Sciatic nerve (tissue), 2 donors: ENCODE measurements around the gene SLC38A9. TPM values are rescaled to one million over a fixed set of nuclear protein-coding genes. Genes with fewer than 3 reads are reported as not detected.
"Not testable (repeated sequence)": the region's sequence is repeated elsewhere in the genome, so short reads cannot be mapped to it uniquely, and the experiment has no call there.

Experiments
- ATAC-seq: fragments of 200-7000 bp; cut with Tn5 transposase; one replicate; pipeline ENCODE4 v1.9.1; 2020; ENCODE audit warnings: mild to moderate bottlenecking, moderate library complexity
- DNase-seq: peaks from one replicate; pipeline ENCODE4 v3.0.0-alpha.2; 2020; ENCODE audit warnings: low spot score
- intact Hi-C: fragments of 100-400 bp; cut with DNase I; formaldehyde crosslinking; loops from one replicate; pipeline ENCODE4 v1.14.2; 2022
- total RNA-seq: library from RNA; stranded (reverse); fragmentation: NEBNext Ultra II Directional; extraction: Animal tissue kit (Norgen Biotek cat#: 25700); gene quantifications from one replicate; pipeline ENCODE4 v1.2.1, GENCODE V29; 2021
- donor health status: DM: no; HTN: no; CAD: no.
- donor health status: DM: no; HTN: no; CAD: no.

The SLC38A9 gene
- total RNA-seq, 1 donor from 2014 or later: 29.2 TPM

DNA sequence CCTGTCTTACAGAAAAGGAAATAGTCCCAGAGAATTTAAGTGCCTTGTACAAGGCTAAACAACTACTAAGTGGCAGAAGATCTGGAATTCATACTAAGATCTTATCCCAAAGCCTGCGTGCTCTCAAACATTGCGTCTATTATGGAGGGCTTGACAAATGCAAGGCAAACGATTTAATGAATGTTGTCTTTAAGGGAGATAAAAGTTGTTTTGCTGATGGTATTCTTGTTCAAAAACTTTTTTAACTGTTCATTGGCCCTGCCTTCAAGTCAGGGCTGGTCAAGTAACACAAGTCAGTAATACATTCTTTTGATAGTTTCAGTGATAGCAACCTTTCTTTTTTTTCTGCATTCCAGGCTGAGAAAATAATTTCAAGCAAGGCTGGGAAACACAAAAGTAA lies 1.7 kb upstream of the SLC38A9 start:
- DNase-seq (no peak), ATAC-seq (no peak)
- intact Hi-C loops: no loop called here

DNA sequence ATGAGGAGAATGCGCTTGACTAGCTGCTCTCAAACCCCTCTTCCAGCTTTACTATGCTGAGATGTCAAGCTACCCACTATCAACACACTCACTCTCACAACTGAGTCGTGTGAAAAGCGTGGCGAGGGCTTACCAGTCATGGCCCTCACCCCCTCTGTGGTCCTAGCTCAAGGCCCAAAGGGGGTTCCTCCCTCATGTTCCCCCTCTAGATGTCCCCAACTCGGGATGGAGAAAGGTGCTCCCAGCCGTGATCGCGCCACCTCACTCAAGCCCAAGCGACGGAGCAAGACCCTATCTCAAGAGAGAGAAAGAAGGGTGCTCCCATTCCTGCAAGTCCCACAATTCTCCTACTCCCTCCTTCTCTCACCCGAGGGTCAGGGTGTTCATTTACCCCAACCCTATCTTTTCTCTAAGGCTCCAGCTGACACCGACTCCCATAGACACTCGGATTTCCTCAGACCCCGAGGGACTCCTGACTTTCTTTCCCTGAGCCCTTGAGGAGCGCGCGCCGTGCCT lies 559 bp downstream of the SLC38A9 start:
- DNase-seq: no peak
- intact Hi-C loops: no loop called here
- ATAC-seq: peak; percentile 2

DNA sequence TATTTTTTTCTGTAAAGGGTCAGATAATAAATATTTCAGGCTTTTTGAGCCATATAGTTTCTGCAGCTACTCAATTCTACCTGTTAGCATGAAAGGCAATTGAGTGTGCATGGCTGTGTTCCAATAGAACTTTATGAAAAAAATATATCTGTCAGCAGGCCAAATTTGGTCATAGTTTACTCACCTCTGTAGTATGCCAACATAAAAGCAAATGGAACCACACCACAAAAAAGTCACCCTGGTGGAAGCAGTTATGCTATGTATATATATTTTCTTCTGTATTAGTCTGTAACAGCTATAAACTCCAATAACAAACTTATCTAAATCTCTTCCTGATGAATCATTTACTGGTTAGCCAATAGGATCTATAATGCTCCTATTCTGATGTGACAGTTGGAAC lies 3.4 kb downstream of the SLC38A9 start:
- intact Hi-C loops: no loop called here
- DNase-seq: no peak
- no peak for ATAC-seq

DNA sequence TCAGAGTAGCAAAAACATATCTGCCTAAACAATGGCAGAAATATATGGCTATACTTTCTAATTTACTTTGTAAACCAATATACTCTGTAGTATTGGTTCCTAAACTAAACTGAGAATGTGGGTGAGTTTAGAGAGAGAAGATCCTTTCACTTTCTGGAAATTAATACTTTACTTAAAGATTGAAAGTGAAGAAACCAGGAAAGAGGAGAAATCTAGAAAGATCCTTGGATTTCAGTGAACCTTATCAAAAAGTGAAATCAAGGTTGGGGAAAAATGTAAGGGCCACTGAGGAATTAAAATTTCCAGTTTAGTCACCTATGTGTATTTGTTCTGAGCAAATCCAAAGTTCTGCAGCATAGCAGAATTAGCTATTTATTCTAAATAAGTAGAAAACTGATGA lies 5.9 kb downstream of the SLC38A9 start:
- intact Hi-C loops: no loop called here
- DNase-seq: no peak
- ATAC-seq: no peak

DNA sequence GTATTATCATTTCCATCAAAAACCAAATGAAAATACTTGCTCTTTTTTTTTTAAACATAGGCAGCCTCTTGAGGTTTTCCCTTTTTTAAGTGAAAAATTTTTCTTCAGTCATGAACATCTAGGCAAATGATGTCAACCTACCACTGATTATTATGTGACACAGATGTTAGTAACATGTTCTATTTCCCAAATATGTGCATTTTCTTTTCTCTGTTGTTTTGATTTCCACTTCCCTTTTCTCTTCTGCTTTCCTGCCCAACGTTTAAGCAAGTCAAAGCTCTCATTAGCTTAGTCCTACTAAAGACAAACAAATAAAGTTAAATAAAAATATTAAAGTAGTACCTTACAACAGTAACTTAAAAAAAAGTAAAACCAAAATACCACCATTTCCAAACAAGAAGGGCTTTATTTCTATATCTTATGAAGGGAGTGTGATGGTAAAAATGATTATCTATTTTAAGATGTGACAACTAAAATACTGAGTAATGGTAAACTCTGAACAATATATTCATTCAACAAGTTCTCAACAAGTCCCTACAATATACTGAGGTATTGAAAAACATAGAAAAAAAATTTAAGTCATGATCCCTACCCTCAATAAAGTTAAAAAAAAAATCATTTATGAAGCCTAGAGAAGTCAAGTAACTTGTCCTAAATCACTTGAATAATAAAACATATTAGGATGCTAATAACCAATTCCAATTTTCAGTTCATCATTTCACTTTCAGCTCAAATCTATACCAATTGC lies 9.4 kb downstream of the SLC38A9 start:
- ATAC-seq: no peak
- intact Hi-C loops: no loop called here

DNA sequence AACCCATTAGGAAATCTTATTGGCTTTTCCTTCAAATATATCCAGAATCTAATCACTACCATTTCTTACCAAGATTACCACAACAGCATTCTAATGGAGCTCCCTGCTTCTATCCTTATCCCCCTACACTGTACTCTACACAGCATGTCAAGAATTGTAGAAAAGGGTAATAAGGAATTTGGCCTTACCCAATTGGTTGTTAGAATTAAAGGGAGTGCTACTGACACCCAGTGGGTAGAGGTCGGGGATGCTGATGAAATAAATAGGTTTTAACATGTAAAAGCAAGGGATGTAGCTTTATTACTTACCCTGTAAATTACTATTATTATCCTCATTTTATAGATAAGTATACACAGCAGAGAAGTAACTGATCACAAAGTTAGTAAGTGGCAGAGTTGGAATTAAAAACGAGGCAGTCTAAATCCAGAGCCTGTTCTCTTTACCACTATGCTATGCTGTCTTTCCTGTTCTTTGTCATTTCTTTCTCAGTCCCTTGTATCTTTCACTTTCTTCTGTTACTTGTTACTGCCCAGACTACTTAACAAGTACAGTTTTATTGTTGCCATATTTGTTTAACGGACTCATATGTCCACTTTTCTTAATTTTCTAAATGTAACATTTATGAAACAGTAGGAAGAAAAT lies 10.5 kb downstream of the SLC38A9 start:
- intact Hi-C loops: no loop called here
- DNase-seq (no peak), ATAC-seq (no peak)

More for the DNA sequence above, 9.4 kb downstream of the SLC38A9 start:
- no peak for DNase-seq

DNA sequence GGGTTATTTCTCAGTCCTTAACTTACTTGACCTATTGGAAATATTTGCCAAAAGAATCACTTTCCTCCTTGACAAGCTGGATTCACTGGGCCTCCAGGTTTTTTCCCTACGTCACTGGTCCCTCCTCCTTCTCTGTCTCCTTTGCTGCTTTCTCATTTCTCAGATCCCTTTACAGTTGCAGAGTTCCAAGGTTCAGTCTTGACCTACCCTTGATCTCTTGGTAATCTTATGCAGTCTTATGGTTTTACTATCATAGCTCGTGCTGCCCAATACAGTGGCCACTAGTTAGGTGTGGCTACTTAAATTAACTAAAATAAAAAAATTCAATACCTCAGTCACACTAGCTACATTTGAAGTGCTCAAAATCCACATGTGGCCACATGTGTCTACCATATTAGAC lies 11.4 kb downstream of the SLC38A9 start:
- no peak for ATAC-seq
- DNase-seq: no peak
- intact Hi-C loops: no loop called here

DNA sequence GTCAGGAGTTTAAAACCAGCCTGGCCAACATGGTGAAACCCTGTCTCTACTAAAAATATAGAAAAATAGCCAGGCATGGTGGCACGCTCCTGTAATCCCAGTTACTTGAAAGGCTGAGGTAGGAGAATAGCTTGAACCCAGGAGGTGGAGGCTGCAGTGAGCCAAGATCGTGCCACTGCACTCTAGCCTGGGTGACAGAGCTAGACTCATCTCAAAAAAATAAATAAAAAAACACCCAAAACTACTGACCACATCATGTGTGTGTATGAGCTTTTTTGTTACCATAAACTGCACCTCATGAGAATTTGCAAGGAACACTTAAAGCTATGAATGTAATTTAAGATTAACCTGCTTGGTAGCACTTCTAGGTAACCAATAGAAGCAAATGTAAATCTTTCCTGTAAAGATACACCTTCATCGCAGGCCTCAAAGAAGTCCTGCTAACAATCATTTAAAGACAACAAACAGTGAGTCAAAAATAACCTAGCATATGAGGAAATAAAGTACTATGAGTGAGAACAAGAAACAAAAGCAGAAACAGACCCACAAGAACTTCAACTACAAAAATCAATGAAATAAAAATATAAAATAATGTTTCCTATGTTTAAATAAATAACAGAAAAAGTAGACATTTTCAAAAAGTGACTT lies 13.0 kb downstream of the SLC38A9 start:
- no peak for ATAC-seq
- intact Hi-C loops: loop anchor here (10.0 kb wide), 1 partner anchor 354 kb away; no protein-coding TSS in a partner anchor

DNA sequence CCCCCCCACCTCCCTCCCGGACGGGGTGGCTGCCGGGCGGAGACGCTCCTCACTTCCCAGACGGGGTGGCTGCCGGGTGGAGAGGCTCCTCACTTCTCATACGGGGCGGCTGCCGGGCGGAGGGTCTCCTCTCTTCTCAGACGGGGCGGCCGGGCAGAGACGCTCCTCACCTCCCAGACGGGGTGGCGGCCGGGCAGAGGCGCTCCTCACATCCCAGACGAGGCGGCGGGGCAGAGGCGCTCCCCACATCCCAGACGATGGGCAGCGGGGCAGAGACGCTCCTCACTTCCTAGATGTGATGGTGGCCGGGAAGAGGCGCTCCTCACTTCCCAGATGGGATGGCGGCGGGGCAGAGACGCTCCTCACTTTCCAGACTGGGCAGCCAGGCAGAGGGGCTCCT lies 15.4 kb downstream of the SLC38A9 start:
- intact Hi-C loops: loop anchor here (10.0 kb wide), 1 partner anchor 352 kb away; no protein-coding TSS in a partner anchor
- DNase-seq, ATAC-seq: not testable (repeated sequence)

More for the DNA sequence above, 13.0 kb downstream of the SLC38A9 start:
- no peak for DNase-seq

DNA sequence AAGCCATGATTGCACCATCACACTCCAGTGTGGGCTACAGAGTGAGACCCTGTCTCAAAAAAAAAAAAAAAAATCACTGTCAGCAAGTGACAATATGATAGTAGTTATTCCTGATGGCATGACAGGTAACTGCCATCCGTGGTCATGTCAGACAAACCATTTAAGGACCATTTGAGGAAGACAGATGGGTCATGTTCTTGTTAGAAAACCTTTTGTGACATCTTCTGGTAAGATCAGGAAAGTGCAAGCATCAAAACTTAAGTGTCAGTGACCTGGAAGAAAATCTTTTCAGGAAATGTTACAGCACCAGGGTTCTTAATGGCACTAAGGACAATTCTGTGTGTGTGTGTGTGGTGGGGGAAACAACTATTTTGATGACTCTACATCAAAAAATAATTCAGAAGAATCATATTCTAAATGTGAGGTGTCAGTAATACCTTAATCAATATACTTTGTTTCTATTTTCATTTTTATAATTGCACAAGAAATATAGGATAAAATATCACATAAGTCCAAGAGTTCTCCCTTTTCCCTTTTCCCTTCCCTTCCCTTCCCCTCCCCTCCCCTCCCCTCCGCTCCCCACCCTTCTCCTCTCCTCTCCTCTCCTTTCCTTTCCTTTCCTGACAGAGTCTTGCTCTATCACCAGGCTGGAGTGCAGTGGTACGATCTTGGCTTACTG lies 17.8 kb downstream of the SLC38A9 start:
- intact Hi-C loops: loop anchor here (5.0 to 10.0 kb wide), 2 partner anchors 277 to 349 kb away; no protein-coding TSS in a partner anchor
- ATAC-seq (peak; percentile 33), DNase-seq (no peak)

DNA sequence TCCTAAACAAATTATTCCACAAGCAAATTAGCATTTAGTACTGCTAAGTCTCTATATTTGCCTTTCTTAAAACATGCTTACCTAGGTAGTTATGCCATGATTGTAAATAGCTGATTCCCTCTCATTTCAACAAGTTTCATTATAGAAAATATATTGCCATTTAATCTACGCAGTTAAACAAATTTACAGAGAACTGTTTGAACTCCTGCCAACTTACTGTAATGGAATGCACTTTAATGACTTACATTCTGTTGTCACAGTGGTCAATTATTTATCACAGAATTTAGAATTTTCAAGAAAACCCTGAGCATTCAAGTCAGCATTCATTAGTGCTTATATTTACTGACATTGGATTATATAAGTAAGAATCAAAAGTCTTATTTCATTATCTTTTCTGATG lies 19.6 kb downstream of the SLC38A9 start:
- intact Hi-C loops: loop anchor here (5.0 to 10.0 kb wide), 2 partner anchors 275 to 348 kb away; no protein-coding TSS in a partner anchor
- DNase-seq (no peak), ATAC-seq (no peak)

DNA sequence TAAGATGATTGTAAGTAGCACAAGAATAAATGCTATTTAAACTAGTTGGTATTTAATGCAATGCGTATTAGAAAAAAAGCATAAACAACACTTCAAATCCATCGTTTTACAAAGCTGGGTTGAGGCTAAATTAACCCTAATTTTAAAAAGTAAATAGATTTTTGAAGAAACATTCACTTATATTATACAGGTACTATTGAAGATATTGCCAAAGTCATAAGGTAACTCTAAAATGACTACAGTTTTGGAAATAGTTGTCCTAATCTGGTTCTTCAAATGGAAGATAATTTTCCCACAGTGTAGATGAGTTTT lies 20.1 kb downstream of the SLC38A9 start:
- intact Hi-C loops: loop anchor here (5.0 to 10.0 kb wide), 2 partner anchors 275 to 347 kb away; no protein-coding TSS in a partner anchor

DNA sequence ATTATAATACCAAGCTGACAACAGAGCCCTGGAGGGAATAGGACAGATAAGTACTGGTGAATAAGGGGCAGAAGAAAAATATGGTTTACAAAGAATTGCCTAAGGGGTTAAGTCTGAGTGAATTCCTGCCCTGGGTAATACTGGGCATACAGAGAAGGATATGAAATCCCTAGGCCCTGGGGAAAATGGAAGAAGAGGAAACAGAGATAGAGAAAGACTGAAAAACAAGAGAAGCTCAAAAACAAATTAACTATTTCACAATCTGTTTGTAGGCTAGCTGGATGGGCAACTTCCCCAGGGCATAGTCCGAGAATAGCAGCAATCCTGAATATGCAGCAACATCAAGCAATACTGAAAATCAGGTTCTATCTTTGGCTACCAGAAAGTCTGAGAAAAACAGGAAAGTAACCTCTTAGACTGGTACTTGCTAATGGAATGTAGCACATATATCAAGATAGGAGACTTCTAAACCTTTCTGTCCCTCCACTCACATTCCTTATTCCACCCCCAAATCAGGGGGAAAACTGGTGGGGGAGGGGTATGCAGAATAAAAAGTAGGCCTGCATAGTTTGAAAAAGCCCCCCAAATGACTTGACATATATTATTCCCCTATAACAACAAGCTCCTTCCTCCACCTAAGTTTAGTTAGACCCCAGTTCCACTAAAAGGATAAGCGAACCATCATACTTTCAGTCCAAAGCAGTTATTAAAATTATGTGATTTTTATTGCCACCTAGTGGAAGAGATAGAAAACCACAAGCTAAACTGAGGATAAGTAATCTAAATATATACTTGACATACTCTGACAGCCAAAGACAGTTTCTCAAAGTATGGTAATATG lies 20.6 kb downstream of the SLC38A9 start:
- ATAC-seq (peak; percentile 81), DNase-seq (no peak)

More for the DNA sequence above, 20.1 kb downstream of the SLC38A9 start:
- no peak for DNase-seq
- ATAC-seq: no peak

DNA sequence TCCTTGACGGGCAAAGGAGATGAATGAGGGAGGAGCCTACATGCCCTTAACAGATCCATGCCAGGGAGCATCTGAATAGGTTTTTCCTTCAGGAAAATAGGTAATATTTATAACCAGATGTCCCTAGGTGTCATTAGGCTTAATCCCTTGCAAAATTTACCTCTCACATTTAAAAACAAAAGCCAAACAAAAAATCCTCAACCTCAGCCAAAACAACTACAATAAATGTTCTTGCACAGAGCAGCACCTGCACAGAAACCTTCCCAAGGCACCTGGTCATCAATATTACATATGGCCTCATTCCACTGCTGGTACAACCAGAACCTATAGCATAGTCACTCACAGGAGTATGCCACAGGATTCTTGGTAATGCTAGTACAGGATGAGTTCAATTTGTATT lies 30.1 kb downstream of the SLC38A9 start:
- DNase-seq (no peak), ATAC-seq (no peak)
- intact Hi-C loops: no loop called here

More for the DNA sequence above, 20.6 kb downstream of the SLC38A9 start:
- intact Hi-C loops: loop anchor here (5.0 to 10.0 kb wide), 2 partner anchors 274 to 347 kb away; no protein-coding TSS in a partner anchor

DNA sequence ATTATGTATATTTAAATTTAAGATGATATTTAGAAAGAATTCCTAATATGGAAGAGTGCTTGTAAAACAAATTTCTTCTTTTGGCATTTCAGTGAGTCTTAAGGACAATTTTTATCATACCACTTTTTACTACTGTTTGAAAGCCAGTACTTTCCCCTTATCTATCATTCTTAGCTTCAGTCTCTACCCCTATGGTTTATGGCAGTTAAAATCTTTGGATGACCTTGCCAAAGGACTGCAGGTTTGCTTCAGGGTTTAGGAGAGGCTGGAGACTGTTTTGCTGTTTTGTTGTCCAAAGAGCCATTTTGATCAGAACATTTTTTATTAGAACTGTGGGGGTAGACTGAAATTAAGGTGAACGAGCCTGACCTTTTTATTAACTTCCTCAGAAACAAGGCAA lies 30.8 kb downstream of the SLC38A9 start:
- no peak for DNase-seq
- intact Hi-C loops: no loop called here

DNA sequence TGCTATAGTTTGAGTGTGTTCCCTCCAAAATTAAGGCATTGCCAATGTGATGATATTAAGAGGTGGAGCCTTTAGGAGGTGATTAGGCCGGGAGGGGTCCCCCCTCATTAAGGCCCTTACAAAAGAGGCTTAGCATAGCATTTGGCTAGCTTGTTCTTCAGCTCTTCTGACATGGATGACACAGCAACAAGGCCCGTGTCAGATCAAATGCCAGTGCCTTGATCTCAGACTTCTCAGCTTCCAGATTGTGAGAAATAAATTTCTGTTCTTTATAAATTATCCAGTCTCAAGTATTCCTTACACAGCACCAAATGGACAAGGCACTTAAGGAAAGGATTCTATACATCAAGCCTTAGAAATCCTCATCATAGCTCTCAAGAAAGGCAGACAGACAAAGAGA lies 31.8 kb downstream of the SLC38A9 start:
- DNase-seq (no peak), ATAC-seq (peak; percentile 56)
- intact Hi-C loops: no loop called here

More for the DNA sequence above, 30.8 kb downstream of the SLC38A9 start:
- ATAC-seq: no peak

DNA sequence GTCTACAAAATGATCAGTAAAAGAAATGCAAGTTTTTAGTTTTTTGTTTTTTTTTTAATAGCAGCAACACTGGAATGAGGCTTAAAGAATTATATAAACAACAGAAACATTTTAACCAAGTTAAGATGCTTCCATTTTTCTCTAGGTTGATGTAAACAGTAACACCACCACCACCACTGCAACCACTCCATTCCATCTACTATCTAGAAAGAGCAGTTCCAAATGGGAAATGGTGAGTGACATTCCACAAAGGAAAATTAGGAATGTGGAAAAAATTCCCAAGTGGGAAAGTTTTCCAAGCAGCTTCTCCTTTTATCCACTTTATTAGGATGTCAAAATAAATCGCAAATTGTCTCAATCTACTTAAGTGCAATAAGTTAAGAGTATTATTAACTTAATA lies 32.6 kb downstream of the SLC38A9 start:
- intact Hi-C loops: no loop called here
- DNase-seq (no peak), ATAC-seq (no peak)

DNA sequence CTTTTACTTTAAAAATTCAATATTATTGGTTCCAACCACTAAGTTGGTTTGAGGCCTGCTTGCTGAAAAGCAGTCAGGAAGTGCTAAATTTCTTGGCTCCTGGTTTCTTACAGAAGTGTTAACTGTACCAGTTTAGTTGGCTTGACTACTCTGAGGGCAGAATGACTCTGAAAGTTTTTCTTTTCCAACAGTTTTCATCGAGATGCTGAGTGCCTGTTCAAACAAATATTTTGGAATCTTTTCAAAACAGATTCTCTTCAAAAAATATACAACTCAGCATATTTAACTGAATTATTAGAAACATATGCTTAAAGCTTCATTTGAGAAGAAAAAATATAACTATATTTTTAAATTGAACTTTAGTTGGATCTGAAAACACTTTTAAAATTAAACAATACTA lies 37.0 kb downstream of the SLC38A9 start:
- DNase-seq: no peak
- no peak for ATAC-seq
- intact Hi-C loops: no loop called here
